ENCODE data around the gene CPEB3.
"Not testable (repeated sequence)": the region's sequence is repeated elsewhere in the genome, so short reads cannot be mapped to it uniquely, and the experiment has no call there.

Gene CPEB3

DNA sequence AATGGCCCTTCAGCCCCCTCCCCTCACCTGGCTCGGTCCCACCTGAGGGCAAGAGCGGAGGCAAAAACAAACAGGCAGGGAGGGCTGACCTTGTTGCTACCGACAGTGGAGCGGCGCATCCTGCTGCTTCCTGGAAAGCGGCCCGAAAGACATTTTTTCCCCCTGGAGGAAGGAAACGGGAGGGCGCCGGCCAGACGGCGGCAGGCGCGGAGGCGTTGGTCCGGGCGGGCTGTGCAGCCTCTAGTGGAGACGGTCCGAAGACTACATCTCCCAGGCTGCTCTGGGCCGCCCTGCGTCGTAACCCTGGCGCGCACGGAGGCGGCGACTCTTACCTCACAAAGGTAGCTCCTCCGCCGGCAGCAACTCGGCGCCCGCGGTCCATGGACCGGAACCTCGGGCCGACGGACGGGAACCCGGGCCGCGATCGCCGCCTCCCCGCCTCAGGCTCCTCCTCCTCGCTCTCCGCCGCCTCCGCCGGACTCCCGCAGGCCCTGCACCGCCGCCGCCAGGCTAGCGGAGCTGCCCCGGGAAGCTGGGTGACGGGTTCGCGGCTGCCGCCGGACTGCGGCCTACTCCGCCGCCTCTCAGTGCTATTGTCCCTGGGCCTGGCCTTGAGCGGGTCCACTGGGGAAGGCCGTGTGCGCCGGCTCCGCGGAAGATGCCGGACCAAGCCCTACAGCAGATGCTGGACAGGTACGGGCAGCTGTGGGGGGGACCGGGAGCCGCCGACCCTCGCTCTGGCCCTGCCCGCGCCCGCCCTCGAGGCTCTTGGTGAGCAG lies at the start of gene CPEB3, which contains the start of gene MARCHF5:
TSS of gene CPEB3 (minus strand) at position 242 of the 779 bp plus-strand sequence. CDS start 50,728 bp downstream, outside the sequence.
TSS of gene MARCHF5 (plus strand) at position 331 of the 779 bp plus-strand sequence. CDS start at position 659, 328 bp downstream.
- peak; percentile 76 to 82 for DNase-seq (ENCODE audit: low read depth in 2 of 2)

DNA sequence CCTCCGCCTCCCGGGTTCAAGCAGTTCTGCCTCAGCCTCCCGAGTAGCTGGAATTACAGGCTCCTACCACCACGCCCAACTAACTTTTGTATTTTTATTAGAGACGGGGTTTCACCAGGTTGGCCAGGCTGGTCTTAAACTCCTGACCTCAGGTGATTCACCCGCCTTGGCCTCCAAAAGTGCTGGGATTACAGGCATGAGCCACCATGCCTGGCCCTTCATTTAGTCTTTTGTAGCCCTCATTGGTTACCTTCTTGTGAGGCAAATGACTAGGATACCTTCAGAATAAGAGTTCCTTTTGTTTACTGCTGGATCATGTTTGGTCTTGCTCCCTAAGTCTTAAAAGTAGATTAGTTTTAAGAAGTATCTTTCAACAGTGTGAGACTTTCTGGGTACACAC lies 39.0 kb upstream of the CPEB3 start:
- not testable (repeated sequence) for DNase-seq (ENCODE audit: low read depth in 2 of 2)

DNA sequence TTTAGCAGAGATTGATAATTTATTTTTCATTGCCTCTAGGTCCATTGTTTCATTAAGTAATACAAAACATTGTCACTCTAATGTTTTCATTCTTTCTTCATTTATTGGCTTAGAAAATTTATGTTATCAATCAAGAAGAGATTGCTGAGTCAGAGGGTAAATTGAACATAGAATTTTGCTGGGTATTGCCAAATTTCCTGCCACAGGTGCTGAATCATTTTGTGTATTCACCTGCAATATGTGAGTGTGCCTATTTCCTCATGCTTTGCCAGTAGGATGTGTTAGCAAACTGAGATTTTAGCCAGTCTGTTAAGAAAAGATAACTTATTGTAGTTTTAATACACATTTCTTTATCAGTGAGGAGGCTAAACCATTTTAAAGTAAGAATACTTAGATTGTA lies 38.1 kb upstream of the CPEB3 start:
- no peak for DNase-seq (ENCODE audit: low read depth in 2 of 2)

DNA sequence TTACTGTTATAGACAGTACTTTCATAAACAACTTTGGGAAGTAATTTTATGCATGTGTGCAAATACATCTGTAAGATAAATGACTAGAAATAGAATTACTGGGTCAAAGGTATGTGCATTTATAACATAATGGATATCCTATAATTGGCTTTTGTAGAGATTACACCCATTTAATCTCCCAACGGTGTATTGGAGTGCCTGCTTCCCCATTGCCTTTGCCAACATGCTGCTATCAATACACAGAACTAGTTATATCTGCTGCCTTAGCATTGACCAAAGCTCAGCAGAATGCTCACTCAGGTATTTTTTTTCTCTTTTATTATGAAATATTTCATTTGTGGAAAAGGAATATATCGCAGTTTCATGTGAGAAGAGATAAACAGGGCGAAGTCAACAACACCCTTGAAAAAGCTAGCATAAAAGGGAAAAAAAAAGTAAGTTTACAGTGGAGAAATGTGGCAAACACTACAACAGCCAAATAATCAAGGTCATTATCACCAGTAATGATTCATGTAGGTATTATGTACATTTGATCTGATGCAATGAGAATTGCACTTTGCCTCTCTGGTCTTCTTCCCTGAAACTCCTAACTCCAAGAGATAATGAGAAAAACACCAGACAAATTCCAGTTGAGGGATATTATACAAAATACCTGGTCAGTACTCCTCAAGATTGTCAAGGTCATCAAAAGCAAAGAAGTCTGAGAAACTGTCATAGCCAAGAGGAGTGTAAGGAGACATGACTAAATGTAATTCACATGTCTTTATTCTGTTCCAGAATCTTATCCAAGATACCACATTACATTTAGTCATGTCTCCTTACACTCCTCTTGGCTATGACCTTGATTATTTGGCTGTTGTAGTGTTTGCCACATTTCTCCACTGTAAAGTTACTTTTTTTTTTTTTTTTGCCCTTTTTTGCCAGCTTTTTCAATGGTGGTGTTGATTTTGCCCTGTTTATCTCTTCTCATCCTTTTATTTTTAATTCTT lies 36.9 kb upstream of the CPEB3 start:
- DNase-seq (ENCODE audit: low read depth in 2 of 2): no peak

DNA sequence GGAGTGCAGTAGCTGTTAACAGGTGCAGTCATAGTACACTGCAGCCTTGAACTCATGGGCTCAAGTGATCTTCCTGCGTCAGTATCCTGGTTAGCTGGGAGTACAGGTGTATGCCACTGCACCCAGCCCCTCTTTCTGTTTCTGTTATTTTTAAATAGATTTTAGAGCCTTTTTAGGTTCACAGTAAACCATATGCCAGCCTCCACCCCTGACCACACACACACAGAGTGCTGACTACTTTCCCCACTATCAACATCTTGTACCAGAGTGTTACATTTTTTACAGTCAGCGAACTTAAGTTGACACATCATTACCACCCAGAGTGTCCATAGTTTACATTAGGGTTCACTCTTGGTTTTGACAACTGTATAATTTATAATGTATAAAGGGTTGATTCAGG lies 32.2 kb upstream of the CPEB3 start:
- no peak for DNase-seq (ENCODE audit: low read depth in 2 of 2)

DNA sequence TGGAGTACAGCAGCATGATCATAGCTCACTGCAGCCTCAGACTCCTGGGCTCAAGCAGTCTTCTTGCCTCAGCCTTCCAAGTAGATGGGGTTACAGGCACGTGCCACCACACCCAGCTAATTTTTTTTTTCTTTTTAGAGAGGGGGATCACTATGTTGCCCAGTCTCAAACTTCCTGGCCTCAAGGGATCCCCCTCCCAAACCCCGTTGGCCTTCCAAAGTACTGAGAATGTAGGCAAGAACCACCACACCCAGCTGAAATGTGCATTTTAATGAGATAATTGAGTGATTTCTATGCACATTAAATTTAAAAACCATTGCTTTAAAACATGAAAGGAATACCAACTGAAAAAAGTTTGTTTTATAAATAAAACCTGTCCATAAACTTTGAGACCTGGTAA lies 25.7 kb upstream of the CPEB3 start:
- DNase-seq (ENCODE audit: low read depth in 2 of 2): no peak

DNA sequence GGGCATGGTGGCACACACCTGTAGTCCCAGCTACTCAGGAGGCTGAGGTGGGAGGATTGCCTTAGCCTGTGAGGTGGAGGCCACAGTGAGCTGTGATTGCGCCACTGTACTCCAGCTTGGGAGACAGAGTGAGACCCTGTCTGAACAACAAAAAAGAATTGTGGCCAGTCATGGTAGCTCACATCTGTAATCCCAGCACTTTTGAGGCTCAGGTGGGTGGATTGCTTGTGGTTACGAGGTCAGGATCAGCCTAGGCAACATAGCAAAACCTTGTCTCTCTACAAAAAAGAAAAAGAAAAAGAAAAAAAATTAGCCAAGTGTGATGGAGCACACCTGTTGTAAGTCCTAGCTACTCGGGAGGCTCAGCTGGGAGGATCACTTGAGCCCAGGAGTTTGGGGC lies 22.9 kb upstream of the CPEB3 start:
- DNase-seq (ENCODE audit: low read depth in 2 of 2): no peak

DNA sequence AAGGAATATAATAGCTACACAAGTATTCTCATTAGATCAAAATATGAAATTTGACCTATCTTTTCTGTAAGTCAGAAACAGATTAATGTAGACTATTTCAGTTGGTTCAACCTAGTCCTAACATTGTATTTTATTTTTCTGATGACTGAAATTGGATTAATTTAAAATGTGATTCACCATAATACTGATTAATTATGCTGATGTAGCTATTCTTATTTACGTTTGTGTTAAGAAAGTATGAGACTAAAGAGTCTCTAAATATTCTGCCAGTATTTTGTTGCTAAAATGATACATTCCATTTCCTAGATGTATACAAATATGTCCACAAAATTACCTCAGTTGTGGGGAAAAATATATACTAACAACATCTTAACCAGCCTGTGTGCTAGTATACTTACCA lies 18.4 kb upstream of the CPEB3 start:
- no peak for DNase-seq (ENCODE audit: low read depth in 2 of 2)

DNA sequence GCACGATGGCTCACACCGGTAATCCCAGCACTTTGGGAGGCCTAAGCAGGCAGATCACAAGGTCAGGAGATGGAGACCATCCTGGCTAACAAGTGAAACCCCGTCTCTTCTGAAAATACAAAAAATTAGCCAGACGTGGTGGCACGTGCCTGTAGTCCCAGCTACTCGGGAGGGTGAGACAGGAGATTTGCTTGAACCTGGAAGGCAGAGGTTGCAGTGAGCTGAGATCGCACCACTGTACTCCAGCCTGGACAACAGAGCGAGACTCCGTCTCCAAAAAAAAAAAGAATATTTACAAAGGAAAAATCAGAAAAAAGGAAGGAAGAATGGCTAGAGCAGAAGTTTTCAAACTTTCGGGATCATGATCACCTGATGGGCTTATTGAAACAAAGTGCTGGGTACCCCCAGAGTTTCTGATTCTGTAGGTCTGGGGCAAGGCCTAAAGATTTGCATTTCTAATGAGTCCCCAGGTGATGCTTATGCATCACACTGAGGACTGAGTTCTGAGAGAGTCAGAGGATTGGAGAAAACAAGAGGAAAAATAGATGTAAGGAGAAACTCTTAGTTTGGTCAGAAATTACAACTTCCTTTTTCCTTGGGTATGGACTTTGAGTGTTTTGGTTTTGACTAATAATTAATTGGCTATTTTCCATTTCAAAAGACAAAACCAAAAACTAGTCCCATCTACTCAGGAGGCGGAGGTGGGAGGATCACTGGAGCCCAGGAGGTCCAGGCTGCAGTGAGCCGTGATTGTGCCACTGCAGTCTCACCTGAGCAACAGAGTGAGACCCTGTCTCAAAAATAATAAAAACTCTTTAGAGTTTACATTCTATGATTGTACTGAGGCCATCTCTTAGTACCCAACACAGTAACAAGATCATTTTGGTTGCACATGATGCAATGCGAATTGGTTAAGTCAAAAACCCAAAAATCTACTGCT lies 14.5 kb upstream of the CPEB3 start:
- DNase-seq (ENCODE audit: low read depth in 2 of 2): no peak

DNA sequence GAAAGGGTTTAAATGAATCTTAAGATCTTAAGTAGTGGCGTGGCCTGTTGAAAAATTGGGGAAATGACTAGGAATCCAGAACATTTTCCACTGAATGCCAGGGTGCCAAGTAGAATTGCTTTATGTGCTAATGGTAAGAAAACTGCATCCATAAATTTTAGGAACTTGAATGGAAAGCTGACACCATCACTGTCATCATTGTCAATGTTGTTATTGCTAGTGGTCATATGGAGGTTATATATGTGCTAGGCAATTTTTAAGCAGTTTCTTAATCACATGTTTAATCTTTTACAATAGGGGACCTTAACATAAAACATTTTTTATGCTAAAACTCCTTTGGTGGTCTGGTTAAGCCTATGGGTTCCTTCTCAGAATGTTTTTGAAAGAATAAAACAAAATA lies 13.2 kb upstream of the CPEB3 start:
- no peak for DNase-seq (ENCODE audit: low read depth in 2 of 2)

DNA sequence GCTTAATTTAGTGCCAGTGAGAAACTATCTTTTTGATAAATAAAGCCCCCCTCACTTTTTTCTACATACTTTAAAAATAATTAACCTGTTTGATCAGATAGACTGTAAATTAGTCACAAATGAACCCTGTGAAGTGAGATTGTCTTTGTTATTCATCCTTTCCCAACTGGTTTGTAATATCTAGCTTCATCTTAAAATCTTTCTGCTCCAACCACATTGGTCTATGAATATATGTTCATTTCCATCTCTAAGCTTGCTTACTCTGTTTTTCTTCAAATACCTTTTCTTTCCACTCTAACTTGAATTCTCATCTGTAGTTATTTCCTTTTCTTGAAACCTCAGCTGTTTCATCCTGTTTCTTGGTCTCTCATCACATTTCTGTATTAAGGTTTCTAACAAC lies 12.2 kb upstream of the CPEB3 start:
- no peak for DNase-seq (ENCODE audit: low read depth in 2 of 2)

DNA sequence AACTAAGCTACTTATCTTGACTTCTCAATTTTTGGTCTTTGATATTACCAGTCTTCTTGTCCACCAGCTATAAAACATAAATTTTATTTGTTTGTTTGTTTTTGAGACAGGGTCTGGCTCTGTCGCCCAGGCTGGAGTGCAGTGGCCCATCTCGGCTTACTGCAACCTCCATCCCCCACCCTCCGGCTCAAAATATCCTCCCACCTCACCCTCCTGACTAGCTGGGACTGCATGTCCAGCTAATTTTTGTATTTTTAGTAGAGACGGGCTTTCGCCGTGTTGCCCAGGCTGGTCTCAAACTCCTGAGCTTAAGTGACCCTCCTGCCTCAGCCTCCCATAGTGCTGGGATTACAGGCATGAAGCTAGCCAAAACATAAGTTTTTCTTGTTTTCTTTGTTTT lies 7.6 kb upstream of the CPEB3 start:
- no peak for DNase-seq (ENCODE audit: low read depth in 2 of 2)

DNA sequence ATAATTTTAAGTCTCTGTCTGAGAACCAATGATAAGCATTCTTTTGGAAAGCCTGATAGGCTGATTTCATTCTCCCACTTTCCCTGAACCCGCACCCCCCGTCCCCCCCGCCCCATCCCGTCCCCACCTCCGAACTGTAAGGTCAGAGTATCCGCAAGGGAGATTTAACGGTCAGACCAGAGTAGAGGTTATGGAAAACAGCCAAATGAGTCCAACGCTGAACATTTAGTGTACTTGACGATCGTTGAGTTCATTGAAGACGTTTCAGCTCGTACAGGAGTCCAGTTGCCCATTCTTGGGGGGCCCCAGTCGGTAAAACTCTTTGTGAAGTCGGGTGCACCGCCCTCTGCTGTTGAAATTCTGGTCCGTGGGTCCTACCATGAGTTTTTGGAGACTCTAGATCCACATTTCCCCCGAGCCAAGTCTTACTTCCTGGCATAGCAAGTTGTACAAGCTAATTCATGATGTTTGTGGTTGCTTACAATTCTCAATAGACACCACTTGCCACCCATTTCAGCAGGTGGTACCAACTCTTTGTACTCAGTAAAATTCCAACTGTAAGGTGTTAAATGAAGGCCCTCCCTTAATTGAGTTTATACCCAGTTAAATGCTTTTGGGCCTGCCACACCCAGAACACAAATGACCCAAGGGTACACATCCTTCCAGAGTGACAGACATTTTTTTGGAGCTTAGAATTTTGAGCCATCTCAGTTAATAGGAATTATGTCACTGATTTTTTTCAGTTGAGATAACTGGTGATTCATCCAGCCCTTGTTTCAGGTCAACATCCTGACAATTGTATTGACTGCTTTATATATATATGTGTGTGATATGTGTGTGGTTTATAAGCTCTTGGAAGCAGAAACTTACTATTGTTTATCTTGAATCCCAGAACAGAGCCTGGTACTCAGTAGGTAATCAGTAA lies 1.3 kb upstream of the CPEB3 start:
- DNase-seq (ENCODE audit: low read depth in 2 of 2): peak in 1 of 2 donors; percentile 10

DNA sequence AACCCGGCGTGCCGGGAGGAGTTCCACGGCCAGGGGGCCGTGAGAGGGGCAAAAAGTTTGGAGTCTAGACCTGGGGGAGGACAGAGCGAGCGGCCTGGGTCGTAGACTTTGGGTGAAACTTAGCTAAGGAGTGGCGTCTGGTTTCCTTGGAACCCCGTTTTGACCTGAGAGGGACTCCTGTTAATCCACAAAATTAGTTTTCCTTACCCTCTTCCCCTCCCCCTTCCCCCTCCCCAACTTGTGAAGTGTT lies 663 bp upstream of the CPEB3 start:
- DNase-seq (ENCODE audit: low read depth in 2 of 2): no peak

DNA sequence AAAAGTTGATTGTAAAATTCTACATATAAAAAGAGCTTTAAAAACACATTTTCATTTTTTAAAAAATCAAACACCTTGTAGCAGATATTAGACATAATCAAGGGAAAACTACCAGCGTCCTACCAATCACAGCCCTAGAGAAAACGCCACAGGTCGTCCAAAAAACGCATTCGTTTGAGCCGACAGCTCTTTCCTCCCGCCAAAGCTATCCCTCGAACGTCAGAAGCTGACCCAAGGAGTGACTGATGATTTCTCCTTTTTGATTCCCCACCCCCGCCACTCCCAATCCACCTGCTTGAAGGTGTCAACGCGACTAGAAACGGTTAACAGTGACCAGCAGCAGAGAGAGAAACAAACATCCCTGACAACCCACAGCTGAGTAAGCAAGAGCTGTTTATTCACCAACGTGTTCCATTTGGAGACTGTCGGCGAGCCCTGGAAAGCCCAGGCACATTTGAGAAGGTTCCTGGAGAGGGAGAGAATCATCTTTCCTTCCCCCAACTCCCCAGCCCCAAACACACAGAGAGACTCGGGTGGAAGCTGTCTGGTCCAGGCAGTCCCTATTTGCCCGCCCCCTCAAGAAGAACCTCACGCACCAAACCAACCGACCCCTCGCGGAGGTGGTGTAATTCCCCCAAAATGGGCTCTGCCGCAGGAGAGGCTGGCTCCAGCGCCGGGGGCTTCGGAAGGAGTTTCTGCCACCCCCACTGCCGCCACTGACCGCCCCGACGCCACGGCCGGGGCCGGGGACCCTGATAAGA lies 622 bp downstream of the CPEB3 start:
- peak in 1 of 2 donors; percentile 3 for DNase-seq (ENCODE audit: low read depth in 2 of 2)

DNA sequence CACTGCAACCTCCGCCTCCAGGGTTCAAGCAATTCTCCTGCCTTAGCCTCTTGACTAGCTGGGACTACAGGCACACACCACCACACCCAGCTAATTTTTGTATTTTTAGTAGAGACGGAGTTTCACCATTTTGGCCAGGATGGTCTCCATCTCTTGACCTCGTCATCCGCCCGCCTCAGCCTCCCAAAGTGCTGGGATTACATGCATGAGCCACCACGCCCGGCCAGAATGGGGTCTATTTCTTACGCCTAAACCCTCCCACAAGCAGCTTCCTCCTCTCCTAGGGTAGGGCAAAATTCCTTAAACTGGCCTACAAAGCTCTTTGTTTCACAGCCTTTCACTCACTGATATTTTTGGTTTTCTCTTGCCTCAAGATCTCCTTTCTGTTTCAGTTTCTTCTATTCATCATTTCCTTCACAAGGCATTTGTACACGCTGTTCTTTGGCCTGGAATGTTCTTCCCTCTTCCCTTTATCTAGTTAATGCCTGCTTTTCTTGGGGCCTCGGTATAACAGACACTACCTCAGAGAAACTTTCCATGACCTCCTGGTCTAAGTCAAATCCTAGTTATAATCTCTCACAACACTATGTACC lies 6.7 kb downstream of the CPEB3 start:
- DNase-seq (ENCODE audit: low read depth in 2 of 2): no peak

DNA sequence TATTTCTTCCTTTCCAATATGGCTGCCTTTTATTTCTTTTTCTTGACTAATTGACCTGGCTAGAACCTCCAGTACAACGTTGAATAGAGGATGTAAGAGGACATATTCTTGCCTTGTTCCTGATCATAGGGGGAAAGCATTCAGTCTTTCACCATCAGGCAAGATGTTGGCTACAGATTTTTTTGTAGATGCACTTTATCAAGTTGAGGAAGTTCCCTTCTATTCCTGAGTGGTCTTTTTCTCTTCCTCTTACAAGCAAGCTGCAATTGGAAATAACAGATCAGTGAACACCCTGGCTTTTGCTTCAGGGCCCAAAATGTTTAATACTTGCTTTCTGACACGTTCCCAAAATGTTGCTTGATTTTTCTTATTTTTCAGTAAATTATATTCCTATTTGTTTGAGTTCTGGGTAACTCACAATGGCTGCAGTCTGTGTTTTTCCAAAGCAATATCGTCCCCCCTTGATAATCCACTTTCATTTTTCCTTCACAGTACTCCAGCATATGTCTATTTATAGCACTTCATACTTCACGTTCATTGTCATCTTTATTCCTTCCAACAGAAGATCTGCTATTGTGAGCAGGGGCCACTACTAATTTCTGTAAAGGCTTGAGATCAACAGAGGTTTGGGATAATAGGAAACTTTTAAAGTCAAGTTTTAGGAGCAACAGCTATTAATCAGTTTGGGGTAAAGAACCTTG lies 11.7 kb downstream of the CPEB3 start:
- DNase-seq (ENCODE audit: low read depth in 2 of 2): no peak

DNA sequence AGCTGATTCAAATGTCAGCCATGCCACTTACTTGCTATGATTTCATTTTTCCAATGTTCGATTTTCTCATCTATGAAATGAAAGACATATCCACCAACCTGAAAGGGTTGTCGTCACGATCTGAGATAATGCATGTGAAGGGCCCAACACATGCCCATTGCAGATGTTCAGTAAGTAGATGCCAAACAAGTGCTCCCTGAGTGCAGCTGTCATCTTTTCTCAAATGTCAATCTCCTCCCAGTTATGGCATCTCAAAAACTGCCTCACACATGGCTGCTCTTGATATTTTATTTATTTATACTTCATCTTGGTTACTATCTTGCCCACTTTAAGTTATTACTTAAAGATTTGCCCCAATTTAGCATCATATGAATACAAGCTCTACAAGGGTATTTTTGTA lies 16.8 kb downstream of the CPEB3 start:
- DNase-seq (ENCODE audit: low read depth in 2 of 2): no peak

DNA sequence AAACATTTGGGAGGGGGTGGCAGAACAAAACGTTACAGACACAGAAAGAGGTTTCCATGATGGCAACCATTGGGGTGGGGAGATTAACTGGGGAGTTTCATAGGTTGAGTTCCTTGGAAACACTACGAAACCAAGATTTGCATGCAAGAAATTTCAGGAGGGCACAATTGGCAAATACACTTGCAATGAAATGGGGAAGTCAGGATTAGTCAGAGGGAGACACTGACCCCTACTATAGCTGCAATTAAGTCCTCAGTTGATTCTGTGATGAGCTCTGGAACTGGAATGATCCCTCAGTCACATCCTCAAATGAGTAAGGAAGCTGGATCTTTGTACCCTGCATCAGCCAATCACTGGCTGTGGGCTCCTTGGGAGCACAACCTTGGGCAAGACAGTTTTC lies 22.1 kb downstream of the CPEB3 start:
- DNase-seq (ENCODE audit: low read depth in 2 of 2): no peak

All from stimulated activated CD8-positive, alpha-beta memory T cell treated with anti-CD3 and anti-CD28 coated beads, Interleukin-7, amount 100 ng/mL, for 1 hour (primary cell).